GM18519 (cell line): ENCODE measurements around the gene METTL26.

Experiments used
- ATAC-seq: cut with Tn5 transposase; IDR thresholded peaks from one replicate; pipeline ENCODE4 v1.9.1; 2021; ENCODE audit warnings: mild to moderate bottlenecking, moderate library complexity; ENCODE audit not compliant: unreplicated experiment, low FRiP score

METTL26 gene

GRCh38 chr16:586645-587590, 49.2 kb downstream of the METTL26 start:
- no peak for ATAC-seq

GRCh38 chr16:586047-586644, 50.0 kb downstream of the METTL26 start:
- ATAC-seq, result no peak

- no peak for ATAC-seq
Observed at GRCh38 chr16:585351-585750, 50.8 kb downstream of the METTL26 start.
